Suprapubic skin (tissue), 4 donors: ENCODE data around the gene GDPD5. TPM values are rescaled to one million over a fixed set of nuclear protein-coding genes. Genes with fewer than 3 reads are reported as not detected.
A peak's percentile ranks its signal among the peaks of the same experiment; 100 is the strongest.

Source experiments
- DNase-seq, 2 donors: peaks; one replicate each; pipeline ENCODE4 v3.0.0-alpha.2; 2019; ENCODE audit warnings: low spot score in 2 of 2
- H3K27ac ChIP-seq: fragments of 200-600 bp; sonication (generic); one replicate; pipeline ENCODE4 v1.5.1; 2019
- H3K27me3 ChIP-seq: fragments of 200-600 bp; sonication (generic); one replicate; pipeline ENCODE4 v1.5.1; 2019
- H3K36me3 ChIP-seq: fragments of 200-600 bp; sonication (generic); one replicate; pipeline ENCODE4 v1.5.1; 2019
- H3K4me1 ChIP-seq: fragments of 200-600 bp; sonication (generic); one replicate; pipeline ENCODE4 v1.5.1; 2019
- H3K4me3 ChIP-seq: fragments of 200-600 bp; sonication (generic); one replicate; pipeline ENCODE4 v1.5.1; 2019; ENCODE audit warnings: mild to moderate bottlenecking
- H3K9me3 ChIP-seq: fragments of 200-600 bp; sonication (generic); one replicate; pipeline ENCODE4 v1.5.1; 2019
- EP300 ChIP-seq: sonication (generic); formaldehyde crosslinking; IDR thresholded peaks from one replicate; pipeline ENCODE4 v1.6.1; 2017; ENCODE audit warnings: antibody characterized with exemption
- POLR2A ChIP-seq, 2 donors: fragments of 450-650 bp; IDR thresholded peaks; one replicate each; pipeline ENCODE4 v1.6.1; 2017; ENCODE audit warnings: antibody characterized with exemption in 2 of 2, mild to moderate bottlenecking in 2 of 2, moderate library complexity in 2 of 2
- POLR2AphosphoS5 ChIP-seq, 3 donors: sonication (generic); formaldehyde crosslinking; IDR thresholded peaks; one replicate each; pipeline ENCODE4 v1.6.1; 2017; ENCODE audit warnings: antibody characterized with exemption in 3 of 3
- WGBS: methylation state at CpG from one replicate; pipeline ENCODE4 v1.1.5; 2018; 5-methylcytosine and 5-hydroxymethylcytosine counted together
- total RNA-seq, 4 donors: library from RNA; depleted of rRNA; stranded (reverse); fragments of >200 nt; gene quantifications; one replicate each; pipeline ENCODE4 v1.1.0, GENCODE V29; 2016
- TF ChIP-seq, protein P1 (sequence below), 2 donors: fragments of 200-600 bp in 1 of 2; fragments of 450-650 bp in 1 of 2; sonication (generic) in 1 of 2; IDR thresholded peaks; one replicate each; pipeline ENCODE4 v1.5.1; 2016 to 2019; ENCODE audit warnings: antibody characterized with exemption in 2 of 2, mild to moderate bottlenecking in 1 of 2, moderate library complexity in 1 of 2

The GDPD5 gene
- total RNA-seq, 4 donors from 2014 or later = 2.3 to 13.4 (median 5.4) TPM

DNA sequence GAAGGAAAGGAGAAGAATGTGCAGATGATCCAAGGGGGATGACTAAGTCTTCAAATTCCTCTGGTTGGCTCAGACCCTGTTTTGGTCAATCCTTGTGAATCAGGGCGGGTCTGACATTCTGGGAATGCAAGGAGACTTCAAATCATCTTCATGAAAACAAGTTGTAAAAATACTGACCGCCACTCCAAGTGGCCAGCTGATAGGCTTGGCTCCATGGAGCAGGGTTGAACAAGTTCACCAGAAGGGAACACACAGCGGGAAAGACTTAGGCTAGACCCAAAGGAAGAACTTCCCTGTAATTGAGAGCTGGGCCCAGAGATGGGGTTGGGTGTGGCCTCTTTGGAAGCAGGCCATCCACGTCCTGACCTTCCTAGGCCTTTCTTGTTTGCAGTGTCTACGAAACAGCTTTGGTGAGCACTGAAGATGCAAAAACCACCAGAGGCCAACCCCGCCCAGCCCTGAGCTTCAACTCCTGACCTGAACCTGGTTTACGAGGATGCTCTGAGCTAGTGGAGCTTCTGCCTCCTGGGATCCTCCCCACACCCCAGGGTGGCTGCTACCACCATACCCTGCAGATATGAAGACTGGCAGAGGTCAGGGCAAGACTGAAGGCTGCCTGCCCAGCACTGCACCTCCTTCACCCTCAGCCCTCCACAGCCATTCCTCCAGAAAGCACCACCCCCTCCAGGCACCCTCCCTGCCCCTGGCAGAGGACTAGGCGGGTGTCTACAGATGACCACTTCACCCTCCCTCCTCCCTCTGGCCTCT is 26.1 kb downstream of the GDPD5 start:
- Histone ChIP-seq H3K9me3 (no peaks in the 10 kb centered on the region), H3K4me3 (no peak overlapping the region), H3K27ac (peak overlapping the region; percentile 71), H3K36me3 (no peaks in the 10 kb centered on the region), H3K27me3 (no peaks in the 10 kb centered on the region), H3K4me1 (peaks cover 21% of the 10 kb centered on the region)
- DNase-seq = peak; percentile 74 to 83
- TF ChIP-seq POLR2AphosphoS5 (IDR thresholded peaks at IDR 0.05) (no peak), EP300 (no peak), POLR2A (IDR thresholded peaks at IDR 0.05) (no peak)
- TF ChIP-seq, protein P1, sequence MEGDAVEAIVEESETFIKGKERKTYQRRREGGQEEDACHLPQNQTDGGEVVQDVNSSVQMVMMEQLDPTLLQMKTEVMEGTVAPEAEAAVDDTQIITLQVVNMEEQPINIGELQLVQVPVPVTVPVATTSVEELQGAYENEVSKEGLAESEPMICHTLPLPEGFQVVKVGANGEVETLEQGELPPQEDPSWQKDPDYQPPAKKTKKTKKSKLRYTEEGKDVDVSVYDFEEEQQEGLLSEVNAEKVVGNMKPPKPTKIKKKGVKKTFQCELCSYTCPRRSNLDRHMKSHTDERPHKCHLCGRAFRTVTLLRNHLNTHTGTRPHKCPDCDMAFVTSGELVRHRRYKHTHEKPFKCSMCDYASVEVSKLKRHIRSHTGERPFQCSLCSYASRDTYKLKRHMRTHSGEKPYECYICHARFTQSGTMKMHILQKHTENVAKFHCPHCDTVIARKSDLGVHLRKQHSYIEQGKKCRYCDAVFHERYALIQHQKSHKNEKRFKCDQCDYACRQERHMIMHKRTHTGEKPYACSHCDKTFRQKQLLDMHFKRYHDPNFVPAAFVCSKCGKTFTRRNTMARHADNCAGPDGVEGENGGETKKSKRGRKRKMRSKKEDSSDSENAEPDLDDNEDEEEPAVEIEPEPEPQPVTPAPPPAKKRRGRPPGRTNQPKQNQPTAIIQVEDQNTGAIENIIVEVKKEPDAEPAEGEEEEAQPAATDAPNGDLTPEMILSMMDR (IDR thresholded peaks at IDR 0.05) = no peak
- 51% methylated on average over 8 of the region's 8 CpGs for WGBS

DNA sequence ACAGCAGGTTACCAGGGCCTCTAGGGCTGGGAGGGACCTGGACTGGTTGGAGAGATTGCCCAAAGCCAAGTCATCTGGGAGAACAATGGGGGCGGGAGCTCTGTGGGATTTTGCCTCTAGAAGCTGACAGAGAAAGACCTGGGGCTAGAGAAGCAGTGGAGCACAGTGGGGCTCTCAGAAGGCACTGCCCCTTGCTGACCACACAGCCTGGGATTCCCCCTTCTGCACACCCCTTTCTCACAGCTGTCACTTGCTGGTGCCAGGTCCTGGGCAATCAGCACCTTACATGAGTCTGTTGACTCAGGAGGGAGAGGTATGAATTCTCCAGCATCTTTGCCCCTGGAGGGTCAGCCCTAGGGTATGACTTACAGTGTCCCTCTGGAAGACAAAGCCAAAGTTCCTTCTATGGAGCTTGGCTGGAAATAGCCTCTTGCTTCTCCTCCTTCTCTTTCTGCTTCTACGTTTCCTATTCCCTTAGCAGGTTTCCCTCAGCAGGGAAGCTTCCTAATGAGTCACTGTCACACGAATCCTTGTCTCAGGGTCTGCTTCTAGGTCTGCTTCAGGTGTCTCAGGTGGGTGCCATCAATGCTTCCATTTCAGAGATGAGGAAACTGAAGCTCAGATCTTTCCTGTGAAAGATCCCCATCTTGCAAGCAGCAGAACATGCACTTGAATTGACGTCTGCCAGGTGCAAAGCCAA is 27.0 kb downstream of the GDPD5 start:
- TF ChIP-seq, protein P1 (IDR thresholded peaks at IDR 0.05) = no peak
- TF ChIP-seq EP300 = no peak
- no peak for TF ChIP-seq POLR2AphosphoS5 (IDR thresholded peaks at IDR 0.05)
- TF ChIP-seq POLR2A (IDR thresholded peaks at IDR 0.05) = no peak
- Histone ChIP-seq H3K4me3 (no peak overlapping the region), H3K9me3 (no peaks in the 10 kb centered on the region), H3K4me1 (peaks cover 21% of the 10 kb centered on the region), H3K27ac (peak overlapping the region; percentile 7), H3K36me3 (no peaks in the 10 kb centered on the region), H3K27me3 (no peaks in the 10 kb centered on the region)
- WGBS = 68% methylated on average over 4 of the region's 4 CpGs
- DNase-seq = no peak

DNA sequence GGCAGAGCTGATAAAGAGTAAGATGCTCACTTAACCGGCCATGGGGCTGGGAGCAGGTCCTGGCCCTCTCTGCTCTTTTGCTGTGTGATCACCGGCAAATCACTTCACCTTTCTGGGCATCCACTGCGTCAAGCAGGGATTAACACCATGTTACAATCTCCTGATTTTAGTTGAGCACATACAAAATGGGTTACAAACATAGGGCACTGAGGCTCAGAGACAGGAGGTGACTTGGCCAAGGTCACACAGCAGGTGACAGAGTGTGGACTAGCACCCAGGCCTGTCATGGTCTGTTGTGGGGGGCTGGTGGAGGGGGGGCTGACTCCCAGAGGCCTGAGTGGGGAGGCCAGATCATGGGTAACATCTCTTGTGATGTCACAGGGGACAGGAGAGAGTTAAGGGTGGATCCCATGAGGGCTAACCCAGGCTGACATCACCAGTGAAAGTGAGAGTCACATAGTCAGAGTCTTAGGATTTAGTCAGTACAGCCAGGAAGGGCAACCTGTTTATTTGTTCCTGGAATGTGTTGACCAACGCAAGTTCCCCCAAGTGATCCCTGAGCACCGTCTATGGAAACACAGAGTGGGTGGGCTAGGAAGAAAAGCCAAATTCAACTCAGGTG is 27.8 kb downstream of the GDPD5 start:
- TF ChIP-seq POLR2AphosphoS5 (IDR thresholded peaks at IDR 0.05) = no peak
- no peak for TF ChIP-seq EP300
- TF ChIP-seq POLR2A (IDR thresholded peaks at IDR 0.05) = no peak
- no peaks in the 10 kb centered on the region for H3K27me3 ChIP-seq
- DNase-seq = no peak
- no peak overlapping the region for H3K27ac ChIP-seq
- 79% methylated on average over 5 of the region's 5 CpGs for WGBS
- peaks cover 21% of the 10 kb centered on the region for H3K4me1 ChIP-seq
- H3K9me3 ChIP-seq = no peaks in the 10 kb centered on the region
- H3K4me3 ChIP-seq = no peak overlapping the region
- no peaks in the 10 kb centered on the region for H3K36me3 ChIP-seq

DNA sequence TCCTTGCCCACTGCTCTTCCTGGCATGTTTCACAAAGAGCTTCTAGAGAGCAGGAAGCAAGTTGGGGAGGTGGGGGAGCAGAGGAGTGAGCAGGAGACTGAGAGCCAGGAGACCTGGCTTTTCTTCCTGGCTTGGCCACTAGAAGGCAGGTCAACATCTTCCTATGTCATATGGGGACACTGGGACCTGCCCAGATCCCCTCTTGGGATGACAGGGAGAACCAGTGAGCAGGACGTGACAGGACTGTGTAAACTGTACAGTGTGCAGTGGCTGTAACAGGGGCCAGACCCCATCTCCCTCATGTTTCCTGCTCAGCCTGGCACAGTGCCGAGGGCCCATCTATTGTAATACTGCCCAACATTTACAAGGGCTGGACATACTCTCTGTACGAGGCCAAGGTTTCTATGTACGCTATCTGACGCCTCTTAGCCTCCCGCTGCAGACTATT is 29.4 kb downstream of the GDPD5 start:
- WGBS = 91% methylated on average over 6 of the region's 6 CpGs
- Histone ChIP-seq H3K27me3 (no peaks in the 10 kb centered on the region), H3K4me3 (no peak overlapping the region), H3K9me3 (no peaks in the 10 kb centered on the region), H3K4me1 (peaks cover 21% of the 10 kb centered on the region), H3K27ac (no peak overlapping the region), H3K36me3 (no peaks in the 10 kb centered on the region)
- DNase-seq = no peak
- TF ChIP-seq POLR2AphosphoS5 (IDR thresholded peaks at IDR 0.05) (no peak), POLR2A (IDR thresholded peaks at IDR 0.05) (no peak), EP300 (no peak)
- TF ChIP-seq, protein P1 (IDR thresholded peaks at IDR 0.05) = no peak

DNA sequence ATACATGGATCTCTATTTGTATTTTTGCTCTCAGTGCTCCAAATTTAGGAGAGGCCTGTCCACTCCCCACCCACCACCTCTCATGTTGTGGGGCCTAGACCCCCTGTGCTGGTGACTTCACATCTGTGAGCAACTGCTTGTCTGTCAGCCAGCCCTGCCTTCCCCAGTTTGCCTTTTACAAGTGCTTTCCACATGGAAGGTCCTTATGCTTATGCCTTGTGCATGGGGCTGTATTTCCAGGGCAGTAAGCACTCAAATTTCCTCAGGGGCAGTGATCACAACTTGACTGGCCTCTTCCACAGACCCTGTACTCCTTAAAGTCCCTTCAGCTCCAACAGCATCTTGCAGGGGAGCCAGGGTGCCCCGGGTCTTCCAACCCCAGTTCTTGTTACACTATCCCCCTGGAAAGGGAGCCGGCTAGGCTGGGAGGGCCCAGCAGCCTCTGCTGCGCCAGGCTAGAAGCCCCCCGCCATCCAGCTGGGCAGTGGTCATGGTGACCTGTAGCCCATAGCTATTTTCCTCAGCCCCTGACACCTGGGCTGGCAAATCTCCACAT is 29.9 kb downstream of the GDPD5 start:
- Histone ChIP-seq H3K4me1 (peaks cover 21% of the 10 kb centered on the region), H3K27ac (no peak overlapping the region), H3K4me3 (no peak overlapping the region), H3K36me3 (no peaks in the 10 kb centered on the region), H3K27me3 (no peaks in the 10 kb centered on the region), H3K9me3 (no peaks in the 10 kb centered on the region)
- TF ChIP-seq, protein P1 (IDR thresholded peaks at IDR 0.05) = no peak
- 86% methylated on average over 4 of the region's 4 CpGs for WGBS
- DNase-seq = no peak
